Naive thymus-derived CD8-positive, alpha-beta T cell (primary cell): ENCODE data around the gene IL17B. TPM values are rescaled to one million over a fixed set of nuclear protein-coding genes. Genes with fewer than 3 reads are reported as not detected.

Experiments used
- ATAC-seq, 2 donors: fragments of 150-1000 bp; cut with Tn5 transposase in 1 of 2; sonication (Bioruptor Pico), chemical (Tn5 transposase) in 1 of 2; 1 replicate in 1 of 2; 2 replicates in 1 of 2; pipeline ENCODE4 v1.10.0; 2021; ENCODE audit warnings: mild to moderate bottlenecking in 2 of 2, moderate library complexity in 2 of 2
- POLR2A ChIA-PET: fragments of 350-600 bp; sonication (Branson Sonifier 250); formaldehyde crosslinking; loops from one replicate; lab custom pipeline; 2021; ENCODE audit warnings: antibody characterized with exemption; lab: Charles Lee
- DNase-seq, 10 donors: peaks; one replicate each; pipeline versions ENCODE4 v3.0.0 to v3.0.0-alpha.2; 2020 to 2022
- H3K27ac Mint-ChIP-seq, 10 donors: one replicate each; pipeline ENCODE4 v1.8.0; 2020 to 2022; ENCODE audit warnings: mild to moderate bottlenecking in 10 of 10, mixed read lengths in 10 of 10, moderate library complexity in 4 of 10, inconsistent platforms in 1 of 10
- H3K27me3 Mint-ChIP-seq, 5 donors: one replicate each; pipeline ENCODE4 v1.8.0; 2021 to 2022; ENCODE audit warnings: mixed read lengths in 5 of 5
- H3K36me3 Mint-ChIP-seq, 3 donors: one replicate each; pipeline ENCODE4 v1.8.0; 2020 to 2022; ENCODE audit warnings: mixed read lengths in 3 of 3, mild to moderate bottlenecking in 2 of 3, inconsistent platforms in 1 of 3
- H3K4me1 Mint-ChIP-seq, 4 donors: one replicate each; pipeline ENCODE4 v1.8.0; 2021 to 2022; ENCODE audit warnings: mixed read lengths in 4 of 4
- H3K4me3 Mint-ChIP-seq, 10 donors: one replicate each; pipeline ENCODE4 v1.8.0; 2020 to 2022; ENCODE audit warnings: mild to moderate bottlenecking in 10 of 10, mixed read lengths in 10 of 10, moderate library complexity in 6 of 10, inconsistent platforms in 1 of 10
- H3K9me3 Mint-ChIP-seq, 9 donors: one replicate each; pipeline ENCODE4 v1.8.0; 2020 to 2022; ENCODE audit warnings: mixed read lengths in 9 of 9, mild to moderate bottlenecking in 3 of 9, inconsistent platforms in 1 of 9, moderate library complexity in 1 of 9
- polyA plus RNA-seq, 3 donors: library from polyadenylated mRNA; unstranded; fragments of 300-500 nt; fragmentation: Illumina TruSeq; gene quantifications; one replicate each; pipeline ENCODE4 v1.2.3, GENCODE V29; 2021
- total RNA-seq, 8 experiments: library from RNA in 2 of 8; stranded (reverse) in 2 of 8; gene quantifications; one replicate each; pipeline ENCODE4 v1.2.3 and lab custom pipeline; 2021 to 2026

The IL17B gene, protein sequence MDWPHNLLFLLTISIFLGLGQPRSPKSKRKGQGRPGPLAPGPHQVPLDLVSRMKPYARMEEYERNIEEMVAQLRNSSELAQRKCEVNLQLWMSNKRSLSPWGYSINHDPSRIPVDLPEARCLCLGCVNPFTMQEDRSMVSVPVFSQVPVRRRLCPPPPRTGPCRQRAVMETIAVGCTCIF
- not detected for total RNA-seq
- not detected for polyA plus RNA-seq
- 0 reads per million in 6 experiments for total RNA-seq (lab: John Stamatoyannopoulos, UW)

DNA sequence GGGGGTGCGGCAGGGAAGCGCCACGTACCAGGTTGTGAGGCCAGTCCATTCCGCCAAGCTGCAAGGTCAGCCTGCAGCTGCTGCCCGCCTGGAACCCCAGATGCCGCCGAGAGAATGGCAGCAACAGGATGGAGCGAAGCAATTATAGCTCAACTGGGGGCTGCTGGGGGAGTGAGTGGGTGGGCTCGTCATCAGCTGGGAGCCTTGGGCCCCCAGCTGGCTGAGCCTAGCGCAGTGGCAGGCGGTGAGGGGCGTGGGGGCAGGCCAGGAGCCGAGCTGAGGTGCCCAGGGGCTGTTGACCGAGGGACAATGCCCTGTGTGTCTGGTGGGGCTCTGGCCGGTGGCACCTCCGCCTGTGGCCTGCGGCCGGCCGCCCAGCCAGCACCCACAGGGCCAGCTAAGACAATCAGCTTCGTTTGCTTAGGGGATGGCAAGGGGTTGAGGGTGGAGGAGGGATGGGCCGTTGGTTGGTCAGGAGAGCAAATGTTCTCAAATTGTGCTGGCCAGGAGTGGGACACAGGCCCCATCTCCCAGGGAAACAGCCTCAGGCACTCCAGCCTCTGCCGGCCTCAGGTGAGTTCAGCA lies at the start of gene IL17B:
TSS of gene IL17B (minus strand) at position 116 of the 585 bp plus-strand sequence. CDS start at position 49, 67 bp downstream.
- peaks cover 0 to 7% (median 3%) of the 10 kb centered on the region in 3 donors for H3K36me3 Mint-ChIP-seq
- DNase-seq (no peak), ATAC-seq (no peak)
- no peak within 1 kb of the TSS for H3K4me3 Mint-ChIP-seq
- POLR2A ChIA-PET: interaction anchor here (0.5 to 1.0 kb wide), 2 partner anchors 35 to 196 kb away, joined by 3 to 7 read pairs; partner anchors contain the start of gene GRPEL2
- no peaks in the 10 kb centered on the region for H3K9me3 Mint-ChIP-seq
- H3K27me3 Mint-ChIP-seq: peaks cover 0 to 5% (median 0%) of the 10 kb centered on the region in 5 donors
- peaks cover 0 to 4% (median 2%) of the 10 kb centered on the region in 4 donors for H3K4me1 Mint-ChIP-seq
- H3K27ac Mint-ChIP-seq: peak within 1 kb of the TSS in 4 of 10 donors; percentile 36 to 55 (median 46)

DNA sequence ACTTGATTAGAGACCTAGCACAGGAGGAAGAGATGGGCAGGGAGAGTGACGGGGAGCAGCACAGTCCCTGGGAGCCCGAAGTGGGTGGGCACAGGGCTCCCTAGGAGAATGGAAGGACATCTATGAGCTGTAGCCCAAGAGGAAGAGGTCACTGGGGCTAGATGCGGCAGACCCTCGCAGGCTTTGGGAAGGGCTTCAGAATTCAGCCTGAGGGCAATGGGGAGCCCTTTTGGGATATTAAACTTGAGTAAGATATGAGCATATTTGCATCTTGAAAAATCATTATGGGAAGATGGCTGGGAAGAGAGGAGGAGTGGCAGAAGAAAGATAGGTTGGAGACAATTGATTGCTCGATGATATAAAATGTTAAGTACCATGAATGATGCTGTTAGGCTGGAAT lies 48.9 kb upstream of the IL17B start:
- H3K4me3 Mint-ChIP-seq: no peak overlapping the region
- DNase-seq (no peak), ATAC-seq (no peak)
- peaks cover 0 to 14% (median 8%) of the 10 kb centered on the region in 4 donors for H3K4me1 Mint-ChIP-seq
- POLR2A ChIA-PET: no interaction called here
- H3K27ac Mint-ChIP-seq: peak overlapping the region in 1 of 10 donors; percentile 14
- H3K27me3 Mint-ChIP-seq: peaks cover 0 to 2% (median 0%) of the 10 kb centered on the region in 5 donors
- H3K36me3 Mint-ChIP-seq: no peaks in the 10 kb centered on the region
- no peaks in the 10 kb centered on the region for H3K9me3 Mint-ChIP-seq

DNA sequence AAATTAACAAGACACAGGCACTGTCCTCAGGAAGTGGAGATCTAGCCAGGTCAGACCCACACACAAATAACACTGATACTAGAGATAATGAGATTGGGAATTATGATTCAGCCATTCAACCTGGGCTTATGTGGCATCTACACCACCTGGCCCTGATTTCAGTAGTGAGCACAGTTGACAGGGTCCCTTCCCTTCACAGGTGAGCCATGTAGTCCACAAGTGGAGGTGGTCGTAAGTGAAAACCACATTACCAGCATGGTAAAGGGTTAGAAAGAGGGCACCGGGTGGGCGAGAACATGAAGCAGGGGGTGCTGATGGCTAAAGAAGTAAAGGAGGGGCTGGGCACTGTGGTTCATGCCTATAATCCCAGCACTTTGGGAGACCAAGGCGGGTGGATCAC lies 48.3 kb upstream of the IL17B start:
- Mint-ChIP-seq H3K27me3 (peaks cover 0 to 2% (median 0%) of the 10 kb centered on the region in 5 donors), H3K27ac (no peak overlapping the region), H3K4me1 (peaks cover 0 to 18% (median 8%) of the 10 kb centered on the region in 4 donors), H3K36me3 (no peaks in the 10 kb centered on the region), H3K4me3 (no peak overlapping the region), H3K9me3 (no peaks in the 10 kb centered on the region)
- POLR2A ChIA-PET: no interaction called here
- no peak for DNase-seq
- no peak for ATAC-seq

DNA sequence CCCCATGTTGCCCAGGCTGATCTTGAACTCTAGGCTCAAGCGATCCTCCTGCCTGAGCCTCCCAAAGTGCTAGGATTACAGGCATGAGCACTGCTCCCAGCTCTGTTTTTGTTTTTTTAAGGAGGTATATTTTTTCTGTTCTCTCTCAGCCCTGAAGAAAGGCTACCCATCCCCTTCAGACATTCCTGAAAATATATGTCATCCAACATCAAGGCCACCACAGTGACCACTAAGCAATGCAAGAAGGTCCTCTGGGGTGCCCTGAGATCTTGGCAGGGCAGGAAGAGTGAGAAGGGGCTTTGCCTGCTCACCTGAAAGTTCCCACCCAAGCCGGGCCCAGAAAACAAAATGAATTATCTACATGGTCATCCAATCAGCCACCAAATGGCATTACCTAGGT lies 47.8 kb upstream of the IL17B start:
- H3K4me3 Mint-ChIP-seq: no peak overlapping the region
- peaks cover 0 to 2% (median 0%) of the 10 kb centered on the region in 5 donors for H3K27me3 Mint-ChIP-seq

DNA sequence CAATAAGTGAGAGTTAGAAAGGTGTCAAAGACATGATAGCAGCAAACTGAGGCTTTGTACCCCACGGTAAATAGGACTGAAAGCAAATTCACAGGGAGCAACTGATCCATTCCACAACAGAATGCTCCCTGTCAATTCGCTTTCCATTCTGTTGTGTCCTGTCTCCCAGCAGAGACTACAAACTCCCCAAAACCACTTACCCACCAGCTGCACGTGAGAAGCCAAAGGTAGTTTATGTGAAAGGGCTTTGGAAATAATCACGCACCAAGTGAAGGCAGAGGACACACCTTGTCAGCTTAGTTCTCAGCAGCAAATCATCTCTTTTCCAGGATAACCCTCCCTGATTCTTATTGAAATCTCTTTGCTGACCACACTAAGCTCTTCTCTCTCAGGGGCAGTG lies 46.6 kb upstream of the IL17B start:
- DNase-seq: no peak

More for the DNA sequence above, 47.8 kb upstream of the IL17B start:
- Mint-ChIP-seq H3K4me1 (peaks cover 3 to 22% (median 10%) of the 10 kb centered on the region in 4 donors), H3K9me3 (no peaks in the 10 kb centered on the region), H3K36me3 (no peaks in the 10 kb centered on the region), H3K27ac (no peak overlapping the region)
- POLR2A ChIA-PET: no interaction called here
- no peak for ATAC-seq
- no peak for DNase-seq

DNA sequence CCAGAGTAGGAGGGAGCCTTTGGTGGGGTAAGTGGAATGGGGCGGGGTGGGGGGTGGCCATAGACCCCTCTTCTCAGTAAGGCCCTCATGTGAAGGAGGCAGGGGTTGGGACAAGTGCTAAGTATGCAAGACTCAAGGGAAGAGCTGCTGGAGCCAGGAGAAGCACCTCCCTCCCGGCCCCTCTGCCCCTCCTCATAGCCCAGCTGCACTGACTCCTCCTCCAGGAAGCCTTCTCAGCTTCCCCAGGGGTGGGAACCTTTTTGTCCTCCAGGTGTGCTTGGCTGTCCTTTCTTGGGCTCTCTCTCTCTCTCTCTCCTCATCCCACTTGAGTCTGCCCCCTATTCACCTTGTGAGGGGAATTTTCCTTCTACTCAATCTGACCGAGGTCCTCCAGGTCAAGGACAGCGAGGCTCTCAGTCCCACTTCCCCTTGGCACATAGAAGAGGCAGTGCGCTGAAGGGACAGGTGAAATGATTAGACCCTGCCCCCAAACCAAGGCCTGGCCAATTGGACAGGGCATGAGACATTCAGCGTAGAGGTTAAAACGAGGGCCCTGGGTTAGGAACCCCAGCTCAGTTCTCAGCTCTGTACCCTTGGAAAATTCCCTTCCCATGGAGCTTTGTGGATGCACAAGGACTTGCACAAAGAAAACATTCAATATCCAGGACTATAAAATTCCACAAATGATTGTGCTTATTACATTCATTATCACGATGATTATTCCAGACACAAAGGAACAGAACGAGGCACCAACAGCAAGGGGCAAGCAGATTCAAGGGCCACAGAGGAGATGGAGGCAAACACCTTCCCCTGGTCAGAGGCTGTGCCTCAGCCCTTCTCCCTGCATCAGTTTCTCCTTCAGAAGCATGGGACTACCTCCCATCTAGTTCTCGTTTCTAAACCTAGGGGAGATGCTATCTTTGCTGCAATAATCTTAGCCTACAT lies 45.6 kb upstream of the IL17B start:
- POLR2A ChIA-PET: interaction anchor here (0.6 kb wide), 1 partner anchor 126 kb away, joined by 3 read pairs; no protein-coding TSS in a partner anchor
- H3K27ac Mint-ChIP-seq: no peak overlapping the region
- H3K36me3 Mint-ChIP-seq: no peaks in the 10 kb centered on the region
- no peak for ATAC-seq
- peaks cover 0 to 2% (median 0%) of the 10 kb centered on the region in 5 donors for H3K27me3 Mint-ChIP-seq
- DNase-seq: no peak
- no peak overlapping the region for H3K4me3 Mint-ChIP-seq
- H3K9me3 Mint-ChIP-seq: no peaks in the 10 kb centered on the region
- H3K4me1 Mint-ChIP-seq: peaks cover 3 to 14% (median 6%) of the 10 kb centered on the region in 4 donors

More for the DNA sequence above, 46.6 kb upstream of the IL17B start:
- H3K4me3 Mint-ChIP-seq: no peak overlapping the region
- peaks cover 5 to 20% (median 10%) of the 10 kb centered on the region in 4 donors for H3K4me1 Mint-ChIP-seq
- POLR2A ChIA-PET: no interaction called here
- H3K9me3 Mint-ChIP-seq: no peaks in the 10 kb centered on the region
- H3K36me3 Mint-ChIP-seq: no peaks in the 10 kb centered on the region
- ATAC-seq: no peak
- H3K27ac Mint-ChIP-seq: no peak overlapping the region
- peaks cover 0 to 2% (median 0%) of the 10 kb centered on the region in 5 donors for H3K27me3 Mint-ChIP-seq

DNA sequence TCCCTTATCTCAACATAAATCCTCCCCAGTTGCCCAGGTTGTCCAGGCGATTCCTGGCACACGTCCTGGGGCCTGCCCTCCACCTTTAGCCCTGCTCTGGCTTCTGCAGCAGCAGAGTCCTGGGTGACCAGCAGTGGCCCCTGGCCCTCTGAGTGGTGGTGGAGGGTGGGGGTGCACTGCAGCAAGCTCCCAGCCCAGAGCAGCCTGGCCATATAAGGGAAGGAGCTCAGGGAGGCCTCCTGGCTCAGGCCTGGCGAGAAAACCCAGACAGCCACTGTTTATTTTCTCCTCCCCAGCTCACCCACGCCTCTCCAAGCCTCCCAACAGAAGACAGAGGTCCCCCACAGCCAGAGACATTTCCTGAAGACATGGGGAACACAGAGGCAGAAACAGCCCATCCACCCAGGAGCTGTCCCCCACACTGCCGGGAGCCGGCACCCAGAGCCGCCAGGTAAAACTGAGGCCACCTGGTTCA lies 44.7 kb upstream of the IL17B start:
- Mint-ChIP-seq H3K9me3 (no peaks in the 10 kb centered on the region), H3K4me1 (peaks cover 0 to 12% (median 6%) of the 10 kb centered on the region in 4 donors), H3K27me3 (peaks cover 0 to 2% (median 0%) of the 10 kb centered on the region in 5 donors), H3K27ac (no peak overlapping the region), H3K4me3 (no peak overlapping the region), H3K36me3 (no peaks in the 10 kb centered on the region)
- DNase-seq: no peak
- ATAC-seq: no peak
- POLR2A ChIA-PET: no interaction called here

DNA sequence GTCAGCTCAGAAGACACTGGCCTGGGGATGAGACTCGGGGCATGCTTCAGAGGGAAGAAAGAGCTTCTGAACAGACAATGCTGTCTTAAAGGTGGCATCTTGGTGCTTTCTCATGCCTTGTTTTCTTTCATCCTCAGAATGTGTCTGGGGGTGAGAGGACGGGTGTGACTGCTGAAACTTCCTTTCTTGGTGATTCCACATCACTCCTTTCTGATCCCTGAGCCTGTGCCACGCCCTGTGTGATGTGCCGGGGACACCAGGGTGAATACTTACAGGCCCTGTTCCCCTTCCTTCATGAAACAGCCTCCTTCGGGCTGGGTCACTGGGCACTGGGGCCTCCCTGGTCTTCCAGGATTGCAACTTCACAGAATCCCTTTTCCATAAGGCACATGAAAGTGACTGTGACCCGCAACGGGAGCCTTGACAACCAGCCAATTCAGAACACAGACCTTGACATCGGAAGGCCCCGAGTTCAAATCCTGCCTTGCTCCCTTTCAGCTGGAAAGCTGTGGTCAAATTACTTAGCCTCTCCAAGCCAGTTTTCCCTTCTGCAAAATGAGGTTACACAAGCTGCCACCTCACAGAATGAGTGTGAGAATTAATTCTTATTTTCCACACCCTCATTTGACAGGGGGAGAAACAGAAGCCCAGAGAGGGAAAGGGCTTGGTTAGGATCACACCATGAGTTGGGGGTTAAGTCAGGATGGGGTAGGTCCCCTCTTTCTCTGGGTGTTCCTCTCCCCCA lies 44.1 kb upstream of the IL17B start:
- Mint-ChIP-seq H3K27me3 (peaks cover 0 to 2% (median 0%) of the 10 kb centered on the region in 5 donors), H3K36me3 (no peaks in the 10 kb centered on the region), H3K4me3 (no peak overlapping the region), H3K9me3 (no peaks in the 10 kb centered on the region), H3K27ac (peak overlapping the region in 3 of 10 donors; percentile 24 to 32 (median 27)), H3K4me1 (peaks cover 0 to 12% (median 6%) of the 10 kb centered on the region in 4 donors)
- POLR2A ChIA-PET: no interaction called here
- peak in 1 of 10 donors; percentile 16 for DNase-seq
- peak in 1 of 2 donors; percentile 20 for ATAC-seq

DNA sequence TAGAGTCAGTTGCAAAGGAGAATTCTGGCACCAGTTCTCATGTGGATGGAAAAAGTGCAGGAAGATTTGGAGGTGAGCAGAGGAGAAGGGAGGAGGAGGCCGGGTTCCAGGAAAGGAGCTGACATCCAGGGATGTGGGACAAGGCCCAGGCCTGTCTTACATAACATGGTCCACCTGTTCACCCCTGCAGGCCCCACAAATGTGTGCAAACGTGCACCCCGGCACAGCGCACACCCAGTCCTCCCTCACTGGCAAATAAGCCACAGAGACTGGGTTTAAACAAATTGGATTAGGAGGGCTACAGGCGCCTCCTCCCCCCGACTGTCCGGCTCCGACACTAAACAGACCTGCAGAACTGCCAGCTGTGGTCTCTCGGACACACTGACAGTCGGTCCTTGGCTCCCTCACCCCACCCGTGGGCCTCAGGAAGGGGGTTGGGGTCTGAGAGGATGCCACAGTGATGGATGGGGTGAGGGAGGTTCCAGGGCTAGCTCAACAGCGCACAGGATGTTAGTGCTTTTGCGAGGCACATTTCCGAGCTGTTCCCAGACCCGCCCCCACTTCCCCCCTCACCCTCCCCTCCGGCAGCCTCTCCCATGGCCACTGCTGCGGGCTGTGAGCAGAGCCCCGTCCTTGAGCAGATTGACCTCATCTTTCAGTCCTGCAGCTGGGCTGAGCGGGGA lies 43.4 kb upstream of the IL17B start:
- peaks cover 0 to 2% (median 0%) of the 10 kb centered on the region in 5 donors for H3K27me3 Mint-ChIP-seq
- no peaks in the 10 kb centered on the region for H3K36me3 Mint-ChIP-seq
- no peaks in the 10 kb centered on the region for H3K9me3 Mint-ChIP-seq
- POLR2A ChIA-PET: no interaction called here
- ATAC-seq: peak in 1 of 2 donors; percentile 62
- peak in 3 of 10 donors; percentile 7 to 36 (median 15) for DNase-seq
- H3K27ac Mint-ChIP-seq: peak overlapping the region in 1 of 10 donors; percentile 32
- peaks cover 0 to 12% (median 6%) of the 10 kb centered on the region in 4 donors for H3K4me1 Mint-ChIP-seq
- peak overlapping the region in 1 of 10 donors; percentile 29 for H3K4me3 Mint-ChIP-seq

DNA sequence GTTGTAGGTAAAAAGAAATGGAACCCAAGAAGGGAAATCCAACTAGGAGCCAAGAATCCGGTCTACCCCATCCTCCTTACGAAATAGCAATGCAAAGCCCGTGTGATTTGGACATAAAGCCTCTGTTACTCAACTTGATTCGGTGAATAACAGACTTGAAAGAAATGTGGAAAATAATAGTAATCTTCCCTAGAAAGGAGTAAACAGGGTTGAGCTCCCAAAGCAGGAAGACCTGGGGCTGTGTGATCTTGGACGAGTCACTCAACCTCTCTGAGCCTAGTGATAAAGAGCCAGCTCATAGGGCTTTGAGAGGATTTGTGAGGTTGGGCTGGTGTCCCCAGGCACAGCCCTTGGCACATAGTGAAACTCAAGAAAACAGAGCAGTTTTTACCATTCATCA lies 42.7 kb upstream of the IL17B start:
- Mint-ChIP-seq H3K4me3 (peak overlapping the region in 3 of 10 donors; percentile 29 to 34 (median 30)), H3K4me1 (peaks cover 0 to 12% (median 6%) of the 10 kb centered on the region in 4 donors), H3K27me3 (peaks cover 0 to 3% (median 0%) of the 10 kb centered on the region in 5 donors), H3K27ac (peak overlapping the region in 3 of 10 donors; percentile 19 to 48 (median 29)), H3K9me3 (no peaks in the 10 kb centered on the region), H3K36me3 (no peaks in the 10 kb centered on the region)
- DNase-seq (no peak), ATAC-seq (no peak)
- POLR2A ChIA-PET: no interaction called here

DNA sequence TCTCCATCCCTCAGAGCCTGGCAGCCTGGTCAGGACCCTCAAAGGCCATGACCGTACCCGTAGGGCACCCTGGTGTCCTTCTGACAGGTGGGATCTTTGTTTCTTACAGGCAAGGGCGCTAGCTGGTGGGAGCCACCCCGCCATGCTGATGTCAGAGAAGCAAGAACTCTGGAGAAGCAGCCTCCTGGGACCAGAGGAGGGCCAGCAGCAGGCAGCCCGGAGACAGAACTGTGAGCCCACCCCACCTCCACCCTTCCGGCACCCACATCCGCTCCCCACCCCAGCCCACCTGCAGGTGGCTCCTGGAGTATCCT lies 42.2 kb upstream of the IL17B start:
- Mint-ChIP-seq H3K9me3 (no peaks in the 10 kb centered on the region), H3K36me3 (no peaks in the 10 kb centered on the region), H3K4me3 (no peak overlapping the region), H3K4me1 (peaks cover 0 to 12% (median 6%) of the 10 kb centered on the region in 4 donors), H3K27ac (no peak overlapping the region), H3K27me3 (peaks cover 0 to 3% (median 0%) of the 10 kb centered on the region in 5 donors)
- POLR2A ChIA-PET: no interaction called here
- DNase-seq: peak in 1 of 10 donors; percentile 55
- no peak for ATAC-seq
